ENCODE data around the gene CCDC142. TPM values are rescaled to one million over a fixed set of nuclear protein-coding genes. Genes with fewer than 3 reads are reported as not detected.

CCDC142 gene
- total and polyA plus RNA-seq, 9 of the 15 experiments (the other 6 are each of a cell fraction or from before 2014, with no cell fraction given) = 0.55 to 11.7 (median 7.2) TPM

DNA sequence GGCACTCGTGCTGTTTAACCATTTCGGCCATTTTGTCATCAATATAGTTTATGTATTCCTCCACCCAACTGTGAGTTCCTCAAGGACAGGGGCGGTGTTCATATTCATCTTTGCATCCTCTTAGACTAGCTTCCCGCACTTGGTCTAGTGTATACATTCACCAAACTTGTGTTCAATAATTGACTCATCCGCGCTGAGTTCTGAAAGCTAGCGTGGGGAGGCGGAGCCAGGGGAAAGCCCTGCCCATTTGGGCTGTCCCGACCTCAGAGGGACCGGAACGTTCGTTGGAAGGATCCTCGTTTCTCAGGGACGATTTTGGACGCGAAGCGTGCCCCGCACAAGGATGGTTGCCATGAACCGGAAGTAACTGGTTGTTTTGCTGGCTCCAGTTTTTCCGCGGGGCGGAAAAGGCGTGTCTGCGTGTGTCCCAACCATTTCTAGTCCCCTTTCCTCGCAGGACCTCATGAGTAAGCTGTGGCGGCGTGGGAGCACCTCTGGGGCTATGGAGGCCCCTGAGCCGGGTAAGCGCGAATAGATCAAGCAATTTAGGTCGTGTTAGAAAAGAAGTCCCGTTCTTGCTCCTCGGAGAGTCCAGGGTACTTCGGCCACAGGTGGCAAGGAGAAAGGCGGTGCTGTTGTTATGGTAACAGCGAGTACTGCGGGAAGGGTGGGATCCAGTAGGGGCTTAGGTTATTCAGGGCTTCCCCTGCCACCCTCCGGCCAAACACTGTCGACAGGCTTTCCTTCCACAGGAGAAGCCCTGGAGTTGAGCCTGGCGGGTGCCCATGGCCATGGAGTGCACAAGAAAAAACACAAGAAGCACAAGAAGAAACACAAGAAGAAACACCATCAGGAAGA is 27.9 kb downstream of the CCDC142 start, which contains the start of gene INO80B (continued):
- TF ChIP-seq HMG20A (CRISPR knock-in tag; conservative IDR thresholded peaks at IDR 0.05) (no peak), BCOR (IDR thresholded peaks at IDR 0.05) (no peak), TFAM (CRISPR knock-in tag; conservative IDR thresholded peaks at IDR 0.05) (no peak), CHAMP1 (IDR thresholded peaks at IDR 0.05) (peak; percentile 52; the same call in 1 of the 2 replicates), TEAD1 (CRISPR knock-in tag; IDR thresholded peaks at IDR 0.05) (peak in 1 of 2 experiments; percentile 82; a peak in 2 of 4 replicates), TRIM24 (IDR thresholded peaks at IDR 0.05) (peak in 1 of 2 experiments; percentile 99; a peak in 2 of 4 replicates), CC2D1A (IDR thresholded peaks at IDR 0.05) (no peak), CHCHD3 (CRISPR knock-in tag; IDR thresholded peaks at IDR 0.05) (no peak), ZC3H4 (CRISPR knock-in tag; IDR thresholded peaks at IDR 0.05; ENCODE audit: borderline replicate concordance) (no peak), THAP12 (CRISPR knock-in tag; IDR thresholded peaks at IDR 0.05) (no peak), MTF1 (CRISPR knock-in tag; IDR thresholded peaks at IDR 0.05; ENCODE audit: borderline replicate concordance) (no peak), NR2F6 (CRISPR knock-in tag; IDR thresholded peaks at IDR 0.05) (no peak), KDM5B (IDR thresholded peaks at IDR 0.05; ENCODE audit: insufficient replicate concordance, low read depth, low read length) (peak; percentile 32), MCM5 (IDR thresholded peaks at IDR 0.05; ENCODE audit: low read depth) (no peak), HES1 (IDR thresholded peaks at IDR 0.05; ENCODE audit: low read depth) (no peak), MLX (CRISPR knock-in tag; conservative IDR thresholded peaks at IDR 0.05) (0 out of 4 replicates have a peak, but pooled peaks of 1 of the 2 experiments have one; percentile 46), CHD2 (IDR thresholded peaks at IDR 0.05; ENCODE audit: low read depth, low read length) (peak; percentile 49; the same call in 1 of the 2 replicates), SRSF7 (optimal IDR thresholded peaks at IDR 0.05; ENCODE audit: low read depth, low read length) (no peak), GABPB1 (CRISPR knock-in tag; IDR thresholded peaks at IDR 0.05) (peak; percentile 100)
- TF ChIP-seq, protein P1, sequence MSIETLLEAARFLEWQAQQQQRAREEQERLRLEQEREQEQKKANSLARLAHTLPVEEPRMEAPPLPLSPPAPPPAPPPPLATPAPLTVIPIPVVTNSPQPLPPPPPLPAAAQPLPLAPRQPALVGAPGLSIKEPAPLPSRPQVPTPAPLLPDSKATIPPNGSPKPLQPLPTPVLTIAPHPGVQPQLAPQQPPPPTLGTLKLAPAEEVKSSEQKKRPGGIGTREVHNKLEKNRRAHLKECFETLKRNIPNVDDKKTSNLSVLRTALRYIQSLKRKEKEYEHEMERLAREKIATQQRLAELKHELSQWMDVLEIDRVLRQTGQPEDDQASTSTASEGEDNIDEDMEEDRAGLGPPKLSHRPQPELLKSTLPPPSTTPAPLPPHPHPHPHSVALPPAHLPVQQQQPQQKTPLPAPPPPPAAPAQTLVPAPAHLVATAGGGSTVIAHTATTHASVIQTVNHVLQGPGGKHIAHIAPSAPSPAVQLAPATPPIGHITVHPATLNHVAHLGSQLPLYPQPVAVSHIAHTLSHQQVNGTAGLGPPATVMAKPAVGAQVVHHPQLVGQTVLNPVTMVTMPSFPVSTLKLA (conservative IDR thresholded peaks at IDR 0.05) = peak; percentile 92 to 97

All from K562 (cell line).